ENCODE data around the gene TECR.
"Not testable (repeated sequence)": the region's sequence is repeated elsewhere in the genome, so short reads cannot be mapped to it uniquely, and the experiment has no call there.

TECR gene

GRCh38 chr19:14589433-14589832 lies 60.0 kb downstream of the TECR start:
- not testable (repeated sequence) for DNase-seq (ENCODE audit: low read depth)

GRCh38 chr19:14595558-14595957 lies 66.2 kb downstream of the TECR start:
- DNase-seq (ENCODE audit: low read depth), result no peak

- DNase-seq (ENCODE audit: low read depth), result no peak
Measured at GRCh38 chr19:14599548-14600147, 70.3 kb downstream of the TECR start.

DNA sequence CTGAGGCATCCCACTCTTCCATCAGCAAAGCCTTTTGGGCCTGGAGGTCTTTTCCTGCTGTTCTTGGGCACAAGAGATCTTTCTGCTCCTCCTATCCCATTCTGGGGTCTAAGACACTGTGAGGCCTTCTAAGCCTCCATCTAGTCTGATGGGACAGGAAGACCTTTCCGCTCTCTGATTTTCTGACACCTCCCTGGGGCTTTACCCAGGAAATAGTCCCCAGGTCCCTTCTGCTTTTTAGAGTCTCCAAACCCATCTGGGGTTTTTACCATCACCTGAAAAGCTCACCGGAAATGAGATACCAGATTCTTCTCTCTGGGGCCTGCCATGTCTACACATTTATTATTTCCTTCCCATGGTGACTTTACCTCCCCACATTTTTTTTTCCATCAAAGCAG lies 74.6 kb downstream of the TECR start:
- no peak for DNase-seq (ENCODE audit: low read depth)

GRCh38 chr19:14606627-14607026 lies 77.2 kb downstream of the TECR start:
- DNase-seq (ENCODE audit: low read depth), result no peak

- DNase-seq (ENCODE audit: low read depth), result no peak
Measured at GRCh38 chr19:14611051-14611450, 81.7 kb downstream of the TECR start.

- DNase-seq (ENCODE audit: low read depth), result not testable (repeated sequence)
Measured at GRCh38 chr19:14612242-14612641, 82.8 kb downstream of the TECR start.

DNA sequence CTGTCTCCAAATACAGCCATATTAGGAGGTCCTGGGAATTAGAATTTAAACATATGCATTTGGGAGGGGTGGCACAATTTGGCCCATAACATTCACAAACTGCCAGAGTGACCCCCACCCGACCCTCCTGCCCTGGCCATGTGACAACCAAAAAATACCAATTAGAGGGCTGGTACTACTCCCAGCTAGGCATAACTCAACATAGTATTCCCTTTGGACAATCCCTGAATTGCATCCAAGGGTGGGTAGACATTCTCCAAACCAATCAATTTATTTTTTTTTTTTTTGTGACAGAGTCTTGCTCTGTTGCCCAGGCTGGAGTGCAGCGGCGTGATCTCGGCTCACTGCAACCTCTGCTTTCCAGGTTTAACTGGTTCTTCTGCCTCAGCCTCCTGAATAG lies 83.3 kb downstream of the TECR start:
- DNase-seq (ENCODE audit: low read depth), result no peak

DNA sequence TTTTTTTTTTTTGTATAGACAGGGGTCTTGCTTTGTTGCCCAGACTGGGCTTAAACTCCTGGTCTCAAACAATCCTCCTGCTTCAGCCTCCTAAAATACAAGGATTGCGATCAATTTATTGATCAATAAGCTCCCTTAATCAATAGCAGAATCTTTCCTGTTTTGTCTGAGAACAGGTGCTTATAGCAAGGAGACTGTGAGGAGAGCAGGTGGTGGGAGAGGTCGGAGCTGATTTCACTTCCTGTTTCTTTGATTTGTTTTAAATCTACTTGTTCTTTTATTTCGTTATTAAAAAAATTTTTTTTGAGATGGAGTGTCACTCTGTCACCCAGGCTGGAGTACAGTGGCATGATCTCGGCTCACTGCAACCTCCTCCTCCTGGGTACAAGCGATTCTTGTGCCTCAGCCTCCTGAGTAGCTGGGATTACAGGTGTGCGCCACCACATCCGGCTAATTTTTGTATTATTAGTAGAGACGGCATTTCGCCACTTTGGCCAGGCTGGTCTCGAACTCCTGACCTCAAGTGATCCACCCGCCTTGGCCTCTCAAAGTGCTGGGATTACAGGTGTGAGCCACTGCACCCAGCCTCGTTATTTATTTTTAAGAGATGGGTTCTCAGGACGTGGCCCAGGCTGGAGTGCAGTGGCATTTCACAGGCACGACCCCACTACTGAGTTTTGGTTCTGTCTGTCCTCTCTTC lies 84.2 kb downstream of the TECR start:
- DNase-seq (ENCODE audit: low read depth), result not testable (repeated sequence)

- DNase-seq (ENCODE audit: low read depth), result no peak
Measured at GRCh38 chr19:14614099-14614412, 84.7 kb downstream of the TECR start.
